ENCODE measurements around the gene BTBD18.

DNA sequence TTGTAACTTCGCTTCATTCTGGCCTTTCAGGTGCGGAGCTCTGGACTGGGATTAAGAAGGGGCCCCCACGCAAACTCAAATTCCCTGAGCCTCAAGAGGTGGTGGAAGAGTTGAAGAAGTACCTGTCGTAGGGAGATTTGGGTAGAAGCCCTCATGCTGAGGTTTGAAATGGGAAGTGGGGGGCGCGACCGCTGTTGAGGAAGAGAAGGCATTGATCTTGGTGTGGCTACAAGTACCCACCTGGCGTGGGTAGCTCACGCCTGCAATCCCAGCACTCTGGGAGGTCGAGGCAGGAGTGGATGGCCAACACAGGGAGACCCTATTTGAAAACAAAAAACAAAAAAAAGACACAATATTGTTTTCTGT, 9.5 kb downstream of the BTBD18 start:
- no peak for TF ChIP-seq ZNF70 (CRISPR knock-in tag; IDR thresholded peaks at IDR 0.05)
- TF ChIP-seq RARB (CRISPR knock-in tag; IDR thresholded peaks at IDR 0.05) = no peak
- no peak for TF ChIP-seq SNAI2 (CRISPR knock-in tag; IDR thresholded peaks at IDR 0.05)

All from SK-N-SH treated with all-trans-retinoic acid at 6 μM for 48 hours (cell line).